SK-MEL-5 (cell line): Measurements from ENCODE around the gene RNF223. TPM values are rescaled to one million over a fixed set of nuclear protein-coding genes. Genes with fewer than 3 reads are reported as not detected.
"Not testable (repeated sequence)": the region's sequence is repeated elsewhere in the genome, so short reads cannot be mapped to it uniquely, and the experiment has no call there.

Experiments
- DNase-seq: peaks from one replicate; pipeline ENCODE4 v3.0.0-alpha.2; 2016; ENCODE audit warnings: low read depth, low spot score
- in situ Hi-C: cut with HindIII; loops from 2 replicates; pipeline ENCODE4 v1.10.0; 2016; ENCODE audit warnings: low sequenced_read_pairs, high pct_unique_total_duplicates, low pct_unique_long_range_greater_than_20kb
- total RNA-seq: library from RNA; depleted of rRNA; stranded (reverse); fragments of >200 nt; shearing (Covaris generic); gene quantifications from 2 replicates; pipeline ENCODE4 v1.2.3, GENCODE V29; 2014

Gene RNF223
- total RNA-seq, 1 experiment from 2014 or later: not detected

DNA sequence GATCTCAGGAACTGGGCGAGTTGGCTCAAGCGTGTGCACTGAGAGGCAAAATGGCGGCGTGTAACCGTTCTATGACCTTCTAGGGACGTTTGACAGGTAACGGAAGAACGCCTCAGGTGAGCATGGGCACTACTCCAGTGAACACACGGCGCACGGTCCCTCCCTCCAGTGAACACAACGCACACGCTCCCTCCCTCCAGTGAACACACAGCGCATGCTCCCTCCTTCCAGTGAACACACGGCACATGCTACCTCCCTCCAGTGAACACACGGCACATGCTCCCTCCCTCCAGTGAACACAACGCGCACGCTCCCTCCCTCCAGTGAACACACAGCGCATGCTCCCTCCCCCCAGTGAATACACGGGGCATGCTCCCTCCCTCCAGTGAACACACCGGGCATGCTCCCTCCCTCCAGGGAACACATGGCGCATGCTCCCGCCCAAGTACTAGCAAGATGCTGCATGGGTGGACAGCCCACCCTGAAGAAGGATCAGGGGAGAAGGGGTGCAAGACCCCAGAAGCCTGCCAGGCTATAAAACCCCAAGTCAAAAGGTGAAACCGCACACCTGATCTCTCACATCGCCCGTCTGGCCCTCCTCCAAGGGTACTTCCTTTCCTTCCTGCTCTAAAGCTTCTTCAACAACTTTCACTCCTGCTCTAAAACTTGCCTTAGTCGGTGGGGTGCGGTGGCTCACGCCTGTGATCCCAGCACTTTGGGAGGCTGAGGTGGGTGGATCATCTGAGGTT lies 38.3 kb upstream of the RNF223 start:
- in situ Hi-C loops: no loop called here

DNA sequence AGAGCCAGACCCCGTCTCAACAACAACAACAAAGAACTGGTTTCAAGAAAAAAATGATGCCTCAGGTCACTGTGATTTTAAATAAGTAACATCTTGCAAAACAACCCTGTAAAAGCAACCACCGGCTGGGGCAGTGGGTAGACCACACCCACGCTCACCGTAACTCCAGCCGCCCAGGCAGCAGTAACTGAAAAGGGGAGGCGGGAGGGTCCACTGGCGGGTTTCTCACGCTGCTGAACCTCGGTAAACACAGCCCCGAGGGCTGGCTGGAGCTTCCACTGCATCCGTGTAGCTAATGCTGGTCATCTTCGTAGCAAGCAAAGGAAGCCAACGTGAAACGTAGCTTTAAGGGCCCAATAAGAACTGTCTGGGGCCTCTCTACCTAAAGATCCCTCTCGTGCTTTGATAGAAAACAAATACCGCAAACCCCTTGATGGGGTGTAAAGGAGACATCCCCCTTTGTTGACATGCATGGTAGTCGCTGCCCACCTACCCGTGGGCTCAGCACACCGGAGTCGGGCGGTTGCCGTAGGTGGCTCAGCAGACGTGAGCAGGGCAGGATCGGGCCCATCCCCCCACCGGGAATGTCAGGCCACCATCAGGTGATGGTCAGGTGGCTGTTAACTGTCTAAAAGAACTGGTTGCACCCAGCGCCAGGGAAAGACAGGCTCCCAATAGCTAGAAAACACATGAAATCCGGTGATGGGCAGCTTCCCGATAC lies 37.6 kb upstream of the RNF223 start:
- DNase-seq: no peak

More for the DNA sequence above, 38.3 kb upstream of the RNF223 start:
- no peak for DNase-seq

DNA sequence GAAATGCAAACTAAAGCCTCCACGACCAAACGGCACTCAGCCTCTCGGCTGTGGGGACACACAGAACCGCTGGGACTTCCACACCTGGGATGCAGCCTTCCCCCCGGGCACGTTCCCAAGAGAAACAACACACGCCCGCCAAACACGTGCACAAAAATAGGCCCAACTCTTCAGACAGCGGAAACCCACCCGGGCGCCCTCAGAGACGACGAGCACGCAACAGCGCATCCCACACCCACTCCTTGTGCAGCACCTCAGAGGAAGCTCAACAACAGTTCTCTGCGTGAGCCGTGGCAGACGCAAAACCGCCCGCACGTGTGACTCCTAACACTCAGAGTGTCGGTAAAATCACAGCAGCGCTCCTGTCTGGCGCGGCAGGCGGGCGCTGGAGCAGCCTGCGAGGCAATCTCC lies 36.5 kb upstream of the RNF223 start:
- no peak for DNase-seq
- in situ Hi-C loops: no loop called here

More for the DNA sequence above, 37.6 kb upstream of the RNF223 start:
- in situ Hi-C loops: no loop called here

DNA sequence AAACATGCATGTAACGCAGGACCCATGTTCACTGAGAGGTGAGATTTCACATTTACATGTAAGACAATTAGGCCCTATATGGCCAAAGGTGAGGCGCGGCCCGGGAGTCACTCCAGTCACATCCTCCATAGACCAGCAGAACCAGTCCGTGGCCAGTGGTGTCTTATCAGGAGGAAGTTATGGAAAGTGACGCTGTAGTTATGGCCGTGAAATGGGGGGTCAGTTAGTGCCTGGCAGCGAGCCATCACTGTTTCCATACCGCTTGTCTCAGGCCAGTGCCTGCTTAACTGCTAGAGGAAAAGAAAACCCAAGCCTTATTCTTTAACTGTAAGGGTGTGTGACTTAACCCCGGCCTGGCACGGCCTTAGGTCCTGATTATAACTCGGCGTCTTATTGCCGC lies 35.6 kb upstream of the RNF223 start:
- in situ Hi-C loops: no loop called here
- no peak for DNase-seq

DNA sequence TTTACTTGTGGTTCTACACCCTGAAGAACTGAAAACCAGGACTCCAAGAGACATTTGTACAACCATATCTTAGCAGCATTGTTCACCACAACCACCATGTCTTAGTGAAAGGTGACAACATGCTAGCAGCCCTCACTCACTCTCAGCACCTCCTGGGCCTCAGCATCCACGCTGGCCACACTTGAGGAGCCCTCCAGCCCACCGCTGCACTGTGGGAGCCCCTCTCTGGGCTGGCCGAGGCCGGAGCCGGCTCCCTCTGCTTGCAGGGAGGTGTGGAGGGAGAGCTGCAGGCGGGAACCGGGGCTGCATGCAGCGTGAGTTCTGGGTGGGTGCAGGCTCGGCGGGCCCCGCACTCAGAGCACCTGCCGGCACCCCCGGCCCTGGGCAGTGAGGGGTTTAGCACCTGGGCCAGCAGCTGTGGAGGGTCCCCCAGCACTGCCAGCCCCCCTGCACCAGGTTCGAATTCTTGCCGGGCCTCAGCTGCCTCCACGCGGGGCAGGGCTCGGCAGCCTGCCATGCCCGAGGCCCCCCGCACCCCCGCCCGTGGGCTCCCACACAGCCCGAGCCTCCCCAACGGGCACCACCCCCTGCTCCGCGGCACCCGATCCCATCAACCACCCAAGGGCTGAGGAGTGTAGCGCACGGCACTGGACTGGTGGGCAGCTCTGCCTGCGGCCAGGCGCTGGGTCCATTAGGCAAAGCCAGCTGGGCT lies 32.6 kb upstream of the RNF223 start:
- no peak for DNase-seq
- in situ Hi-C loops: no loop called here

DNA sequence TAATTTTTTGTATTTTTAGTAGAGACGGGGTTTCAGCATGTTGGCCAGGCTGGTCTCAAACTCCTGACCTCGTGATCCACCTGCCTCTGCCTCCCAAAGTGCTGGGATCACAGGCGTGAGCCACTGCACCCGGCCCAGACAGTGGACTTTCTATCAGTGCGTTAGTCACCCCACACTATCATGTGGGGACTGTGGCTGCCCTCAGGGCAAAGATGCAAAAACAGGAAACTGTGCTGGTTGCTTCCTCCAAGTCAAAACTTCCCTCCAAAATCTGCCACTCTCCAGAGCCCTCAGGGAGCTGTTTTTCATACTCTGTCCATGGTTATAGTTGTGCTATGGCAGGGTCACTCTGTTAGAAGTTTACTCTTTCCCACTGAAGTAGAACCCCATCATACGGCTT lies 30.0 kb upstream of the RNF223 start:
- DNase-seq, in situ Hi-C loops: not testable (repeated sequence)

DNA sequence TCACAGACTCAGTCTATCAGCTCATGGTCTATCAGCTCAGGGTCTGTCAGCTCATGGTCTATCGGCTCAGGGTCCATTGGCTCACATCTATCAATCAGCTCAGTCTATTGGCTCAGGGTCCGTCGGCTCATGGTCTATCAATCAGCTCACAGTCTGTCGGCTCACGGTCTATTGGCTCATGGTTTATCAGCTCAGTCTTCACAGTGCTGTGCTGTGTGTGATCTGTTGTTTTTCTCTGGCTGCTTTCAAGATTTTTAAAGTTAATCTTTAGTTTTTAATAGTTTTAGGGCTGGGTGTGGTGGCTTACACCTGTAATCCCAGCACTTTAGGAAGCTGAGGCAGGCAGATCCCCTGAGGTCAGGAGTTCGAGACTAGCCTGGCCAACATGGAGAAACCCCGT lies 27.4 kb upstream of the RNF223 start:
- in situ Hi-C loops: no loop called here
- DNase-seq: no peak

DNA sequence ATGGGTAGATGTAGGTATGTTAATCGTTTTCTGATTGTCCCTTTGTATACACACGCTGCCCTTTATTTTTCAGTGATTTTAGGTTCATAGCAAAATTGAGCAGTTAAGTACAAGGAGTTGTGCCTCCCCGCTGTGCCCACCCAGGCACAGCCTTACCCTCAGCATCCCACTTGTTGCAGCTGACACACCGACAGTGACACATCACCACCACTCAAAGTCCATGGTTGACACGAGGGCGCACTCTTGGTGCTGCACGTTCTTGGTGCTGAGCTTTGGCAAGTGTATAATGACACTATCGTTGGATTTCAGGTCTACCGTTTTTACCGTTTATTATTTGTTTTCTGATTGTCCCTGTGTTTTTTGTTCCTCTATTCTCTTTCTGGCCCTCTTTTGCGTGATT lies 26.2 kb upstream of the RNF223 start:
- in situ Hi-C loops: no loop called here

DNA sequence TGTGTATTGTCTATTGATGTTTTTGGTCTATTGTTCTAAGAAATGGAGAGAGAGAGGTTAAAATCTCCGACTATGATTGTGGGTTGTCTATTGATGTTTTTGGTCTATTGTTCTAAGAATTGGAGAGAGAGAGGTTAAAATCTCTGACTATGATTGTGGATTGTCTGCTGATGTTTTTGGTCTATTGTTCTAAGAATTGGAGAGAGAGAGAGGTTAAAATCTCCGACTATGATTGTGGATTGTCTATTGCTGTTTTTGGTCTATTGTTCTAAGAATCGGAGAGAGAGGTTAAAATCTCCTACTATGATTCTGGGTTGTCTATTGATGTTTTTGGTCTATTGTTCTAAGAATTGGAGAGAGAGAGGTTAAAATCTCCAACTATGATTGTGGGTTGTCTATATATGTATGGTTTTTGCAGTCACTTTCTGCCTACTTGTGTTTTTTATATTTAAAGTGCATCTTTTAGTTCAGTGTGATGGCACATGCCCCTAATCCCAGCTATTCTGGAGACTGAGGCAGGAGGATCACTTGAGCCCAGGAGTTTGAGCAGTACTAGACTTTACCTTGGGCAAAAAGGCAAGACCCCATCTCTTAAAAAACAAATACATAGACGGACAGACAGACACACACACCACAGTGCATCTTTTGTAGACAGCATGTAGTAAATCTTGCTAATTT lies 25.5 kb upstream of the RNF223 start:
- DNase-seq: no peak
- in situ Hi-C loops: no loop called here

More for the DNA sequence above, 26.2 kb upstream of the RNF223 start:
- no peak for DNase-seq

DNA sequence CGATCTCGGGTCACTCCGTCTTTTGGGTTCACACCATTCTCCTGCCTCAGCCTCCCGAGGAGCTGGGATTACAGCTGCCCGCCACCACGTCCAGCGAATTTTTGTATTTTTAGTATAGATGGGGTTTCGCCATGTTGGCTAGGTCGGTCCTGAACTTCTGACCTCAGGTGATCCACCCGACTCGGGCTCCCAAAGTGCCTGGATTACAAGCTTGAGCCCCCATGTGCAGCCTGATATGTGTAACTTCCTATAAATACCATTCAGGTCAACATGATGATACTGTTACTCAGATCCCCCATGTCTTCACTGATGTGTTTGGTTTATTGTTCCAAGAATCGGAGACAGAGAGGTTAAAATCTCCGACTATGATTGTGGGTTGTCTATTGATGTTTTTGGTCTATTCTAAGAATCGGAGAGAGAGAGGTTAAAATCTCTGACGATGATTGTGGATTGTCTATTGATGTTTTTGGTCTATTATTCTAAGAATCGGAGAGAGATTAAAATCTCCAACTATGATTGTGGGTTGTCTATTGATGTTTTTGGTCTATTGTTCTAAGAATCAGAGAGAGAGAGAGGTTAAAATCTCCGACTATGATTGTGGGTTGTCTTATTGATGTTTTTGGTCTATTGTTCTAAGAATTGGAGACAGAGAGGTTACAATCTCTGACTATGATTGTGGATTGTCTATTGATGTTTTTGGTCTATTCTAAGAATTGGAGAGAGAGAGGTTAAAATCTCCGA lies 24.7 kb upstream of the RNF223 start:
- no peak for DNase-seq
- in situ Hi-C loops: no loop called here

DNA sequence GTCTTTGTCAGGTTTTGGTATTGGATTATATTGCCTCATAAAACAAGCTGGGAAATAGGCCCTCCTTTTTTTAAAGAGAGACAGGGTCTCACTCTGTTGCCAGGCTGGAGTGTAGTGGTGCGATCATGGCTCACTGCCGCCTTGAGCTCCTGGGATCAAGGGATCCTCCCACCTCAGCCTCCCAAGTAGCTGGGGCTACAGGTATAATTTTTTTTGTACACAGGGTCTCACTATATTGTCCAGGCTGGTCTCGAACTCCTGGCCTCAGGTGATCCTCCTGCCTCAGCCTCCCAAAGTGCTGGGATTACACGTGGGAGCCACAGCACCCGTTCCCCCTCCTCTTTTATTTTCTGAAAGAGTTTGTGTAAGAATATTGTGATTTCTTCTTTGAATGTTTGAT lies 22.0 kb upstream of the RNF223 start:
- in situ Hi-C loops, DNase-seq: not testable (repeated sequence)

DNA sequence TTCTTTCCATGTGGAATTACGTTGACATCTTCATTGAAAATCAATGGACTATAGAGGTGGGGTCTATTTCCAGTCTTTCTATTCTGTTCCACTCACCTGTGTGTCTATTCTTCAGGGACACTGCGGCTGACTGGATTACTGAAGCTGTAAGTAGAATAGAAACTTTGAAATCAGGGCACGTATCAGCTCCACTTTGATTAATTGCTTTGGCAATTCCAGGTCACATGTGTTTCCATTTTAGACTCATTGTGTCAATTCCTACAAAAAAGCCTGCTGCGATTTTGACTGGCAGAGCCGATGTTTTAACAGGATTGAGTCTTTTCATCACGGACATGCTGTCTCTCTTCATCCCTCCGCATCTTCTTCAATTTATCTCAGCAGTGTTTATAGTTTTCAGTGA lies 20.9 kb upstream of the RNF223 start:
- no peak for DNase-seq
- in situ Hi-C loops: no loop called here

DNA sequence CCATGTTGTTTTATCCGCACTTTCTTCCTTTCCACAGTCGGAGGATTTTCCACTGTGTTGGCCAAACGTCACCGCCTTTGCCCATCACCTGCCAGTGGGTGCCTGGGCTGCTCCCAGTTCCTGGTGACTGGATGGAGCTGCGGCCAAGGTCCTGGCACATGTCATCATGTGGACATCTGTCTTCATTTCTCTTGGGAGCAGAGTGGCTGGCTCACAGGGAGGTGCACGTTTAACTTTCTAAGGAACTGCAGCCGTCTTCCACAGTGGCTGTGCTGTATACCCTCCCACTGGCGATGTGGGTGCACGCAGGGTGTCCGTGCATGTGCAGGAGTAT lies 19.5 kb upstream of the RNF223 start:
- DNase-seq: no peak
- in situ Hi-C loops: no loop called here

DNA sequence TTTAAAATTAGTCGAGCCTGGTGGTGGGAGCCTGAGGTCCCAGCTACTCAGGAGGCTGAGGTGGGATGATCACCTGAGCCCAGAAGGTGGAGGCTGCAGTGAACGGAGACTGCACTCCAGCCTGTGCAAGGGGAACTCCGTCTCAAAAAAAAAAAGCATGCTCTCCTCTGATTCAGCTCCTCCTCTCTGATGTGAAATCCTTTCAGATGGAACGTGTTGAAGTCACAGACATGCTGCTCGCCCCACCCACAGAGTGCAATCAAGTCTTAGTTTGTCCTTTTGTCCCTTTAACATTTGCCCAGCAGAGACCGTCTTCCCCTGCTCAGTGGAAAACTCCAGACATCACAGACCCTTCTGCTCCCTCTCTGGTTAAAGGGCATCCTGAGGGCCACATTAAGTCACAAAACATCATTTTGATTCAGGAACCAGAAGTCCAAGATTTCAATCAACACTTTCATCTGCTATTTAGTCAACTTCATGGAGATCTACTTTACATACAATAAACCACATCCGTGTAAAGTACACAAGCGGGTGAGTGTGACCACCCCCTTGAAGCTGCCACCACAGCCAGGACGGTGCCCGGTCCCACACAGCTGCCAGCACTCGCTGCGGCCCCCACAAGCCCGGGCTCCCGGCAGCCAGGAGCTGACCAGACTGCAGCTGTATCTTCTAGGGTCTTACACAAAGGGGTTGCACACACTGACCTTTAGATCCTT lies 18.9 kb upstream of the RNF223 start:
- in situ Hi-C loops: no loop called here
- no peak for DNase-seq

DNA sequence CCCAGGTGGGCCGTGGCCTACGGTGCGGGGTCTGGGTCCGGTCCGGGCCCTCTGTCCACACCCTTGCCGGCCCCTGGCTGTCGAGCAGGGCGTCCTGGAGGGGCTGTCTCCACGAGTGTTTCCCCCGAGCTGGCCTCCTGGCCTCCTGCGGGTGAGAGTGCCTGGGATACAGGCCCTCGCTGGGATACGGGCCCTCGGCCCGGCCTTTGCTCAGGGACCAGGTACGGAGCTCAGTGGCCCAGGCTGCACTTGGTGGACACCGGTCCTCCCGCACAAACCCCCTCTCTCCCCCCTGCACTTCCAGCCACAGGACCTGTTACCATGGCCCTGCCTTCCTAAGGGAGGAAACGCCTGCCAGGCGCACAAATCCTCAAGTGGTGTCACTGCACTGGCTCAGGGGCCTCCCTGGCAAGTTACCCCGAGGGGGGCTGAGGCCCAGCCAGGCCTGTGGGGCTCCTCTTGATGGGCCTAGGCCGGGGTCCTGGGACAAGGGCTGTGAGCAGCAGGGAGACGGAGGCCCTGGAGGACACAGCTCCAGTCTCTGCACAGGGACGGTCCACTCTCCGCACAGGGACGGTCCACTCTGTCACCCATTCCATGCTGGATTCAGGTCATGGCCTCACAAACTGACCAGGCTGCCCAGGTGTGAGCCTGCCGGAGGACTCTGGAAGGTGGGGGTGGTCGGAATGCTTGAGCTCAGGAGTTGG lies 18.2 kb upstream of the RNF223 start:
- in situ Hi-C loops: no loop called here
- DNase-seq: no peak

DNA sequence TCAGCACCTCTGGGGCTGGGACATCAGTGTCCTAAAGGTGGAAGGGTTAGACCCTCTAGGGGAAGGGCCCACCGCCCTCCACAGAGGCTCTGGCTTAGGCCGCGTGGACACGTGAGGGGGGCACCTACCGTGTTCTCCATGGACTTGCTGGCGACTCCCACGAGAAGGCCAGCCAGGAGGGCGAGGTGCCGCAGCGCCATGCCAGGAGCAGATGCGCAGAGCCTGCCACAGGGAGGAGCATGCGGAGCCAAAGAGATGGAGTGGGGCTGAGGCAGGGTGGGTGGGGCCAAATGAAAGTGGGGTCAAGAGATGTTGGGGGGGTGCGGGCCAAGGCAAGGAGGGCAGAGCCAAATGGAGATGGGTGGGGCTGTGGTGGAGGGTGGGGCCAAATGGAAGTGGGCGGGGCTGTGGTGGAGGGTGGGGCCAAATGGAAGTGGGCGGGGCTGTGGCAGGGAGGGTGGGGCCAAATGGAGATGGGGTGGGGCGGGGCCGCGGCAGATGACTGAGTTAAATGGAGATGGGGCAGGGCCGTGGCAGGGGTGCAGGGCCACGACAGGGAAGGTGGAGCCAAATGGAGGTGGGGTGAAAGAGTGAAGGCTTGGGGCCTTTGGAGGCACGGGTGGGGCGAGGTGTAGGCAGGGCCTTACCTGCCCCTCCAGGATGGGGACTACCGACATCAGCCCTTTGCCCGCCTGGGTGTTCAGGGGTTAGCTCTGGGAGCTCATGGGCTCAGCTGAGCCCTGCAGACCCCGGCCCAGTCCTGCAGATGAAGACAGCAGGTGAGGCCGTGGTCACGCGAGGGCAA lies 17.4 kb upstream of the RNF223 start:
- in situ Hi-C loops: no loop called here

More for the DNA sequence above, 17.4 kb upstream of the RNF223 start:
- DNase-seq: no peak
